HCT116 (cell line): ENCODE results near the gene DBX1. TPM values are rescaled to one million over a fixed set of nuclear protein-coding genes. Genes with fewer than 3 reads are reported as not detected.

Experiments used
- ATAC-seq: fragments of 200-7000 bp; cut with Tn5 transposase; 2 replicates; pipeline ENCODE4 v1.9.1; 2020; ENCODE audit warnings: mild to moderate bottlenecking, moderate library complexity
- Bru-seq: library from RNA; stranded (reverse); fragments of 400-500 nt; gene quantifications from one replicate; lab custom pipeline; 2021; lab: Mats Ljungman, UMichigan
- BruChase-seq, 2 experiments: library from RNA; stranded (reverse); fragments of 400-500 nt; gene quantifications; one replicate each; lab custom pipeline; 2021; lab: Mats Ljungman, UMichigan
- BruUV-seq: library from RNA; stranded (reverse); fragments of 400-500 nt; replicated peaks from 2 replicates; lab custom pipeline; 2021; lab: Mats Ljungman, UMichigan
- CTCF ChIA-PET: fragments of 300-600 bp; sonication (Branson Sonifier 250); formaldehyde crosslinking; loops from one replicate; lab custom pipeline; 2021; ENCODE audit warnings: antibody characterized with exemption; lab: Charles Lee
- POLR2A ChIA-PET: fragments of 300-600, 350-600 bp; sonication (Branson Sonifier 250); formaldehyde crosslinking; loops from one replicate; lab custom pipeline; 2021; ENCODE audit warnings: antibody characterized with exemption; lab: Charles Lee
- RAD21 ChIA-PET, 2 experiments: fragments of 300-600 bp; sonication (Branson Sonifier 250); formaldehyde crosslinking; loops; one replicate each; lab custom pipeline; 2023; ENCODE audit warnings: low total read pairs in 2 of 2; ENCODE audit not compliant: uncharacterized antibody in 2 of 2, unreplicated experiment in 2 of 2, low non-redundant PET in 1 of 2; lab: Charles Lee
- DNase-seq: peaks from one replicate; pipeline ENCODE4 v3.0.0-alpha.2; 2010; ENCODE audit warnings: low read depth, low spot score
- H2AFZ ChIP-seq: fragments of 200-600 bp; shearing (Covaris generic), sonication (generic); 2 replicates; pipeline ENCODE4 v1.6.1; 2017; ENCODE audit warnings: low read depth, mixed run types, mixed read lengths, antibody characterized with exemption, low read length; ENCODE audit not compliant: poor library complexity, severe bottlenecking
- H3K27ac ChIP-seq: 2 replicates; pipeline ENCODE4 v1.5.1; 2012; ENCODE audit warnings: low read depth, low read length
- H3K27me3 ChIP-seq: fragments of 200-600 bp; sonication (generic); 2 replicates; pipeline ENCODE4 v1.6.1; 2016; ENCODE audit warnings: mixed run types, low read length, mixed read lengths; ENCODE audit not compliant: insufficient read depth
- H3K36me3 ChIP-seq, 2 experiments: fragments of 200-500 bp in 1 of 2; fragments of 200-600 bp in 1 of 2; sonication (Bioruptor generic) in 1 of 2; sonication (generic) in 1 of 2; 2 replicates each; pipeline versions ENCODE4 v1.5.1 to v1.6.1; 2014 to 2016; ENCODE audit warnings: low read length in 2 of 2, inconsistent platforms in 1 of 2, mixed read lengths in 1 of 2, mixed run types in 1 of 2; ENCODE audit not compliant: insufficient read depth in 2 of 2, control insufficient read depth in 1 of 2
- H3K4me1 ChIP-seq, 2 experiments: fragments of 200-600 bp in 1 of 2; sonication (generic) in 1 of 2; 2 replicates each; pipeline versions ENCODE4 v1.5.1 to v1.6.1; 2012 to 2017; ENCODE audit warnings: low read length in 2 of 2, inconsistent platforms in 1 of 2, mild to moderate bottlenecking in 1 of 2, mixed read lengths in 1 of 2, mixed run types in 1 of 2, moderate library complexity in 1 of 2; ENCODE audit not compliant: insufficient read depth in 2 of 2, control insufficient read depth in 1 of 2
- H3K4me2 ChIP-seq: fragments of 200-600 bp; sonication (generic); 2 replicates; pipeline ENCODE4 v1.6.1; 2017; ENCODE audit warnings: mixed run types, low read length, mixed read lengths
- H3K4me3 ChIP-seq, 2 experiments: fragments of 200-600 bp in 1 of 2; sonication (generic) in 1 of 2; replicated peaks in 1 of 2; 2 replicates each; pipeline ENCODE4 v1.5.1; 2011 to 2016; ENCODE audit warnings: low read length in 2 of 2, control low read depth in 1 of 2, low read depth in 1 of 2, mild to moderate bottlenecking in 1 of 2, mixed read lengths in 1 of 2, mixed run types in 1 of 2
- H3K79me2 ChIP-seq: fragments of 200-600 bp; sonication (generic); 2 replicates; pipeline ENCODE4 v1.6.1; 2017; ENCODE audit warnings: mild to moderate bottlenecking, mixed run types, low read length, moderate library complexity, mixed read lengths; ENCODE audit not compliant: insufficient read depth
- H3K9ac ChIP-seq: fragments of 200-600 bp; sonication (generic); 2 replicates; pipeline ENCODE4 v1.6.1; 2016; ENCODE audit warnings: low read length, mixed read lengths
- H3K9me2 ChIP-seq: fragments of 200-600 bp; sonication (generic), shearing (Covaris generic); 2 replicates; pipeline ENCODE4 v1.6.1; 2017; ENCODE audit warnings: mixed run types, mild to moderate bottlenecking, moderate library complexity; ENCODE audit not compliant: insufficient read depth
- H3K9me3 ChIP-seq, 2 experiments: fragments of 200-500 bp in 1 of 2; fragments of 200-600 bp in 1 of 2; sonication (Bioruptor generic) in 1 of 2; sonication (generic) in 1 of 2; 2 replicates each; pipeline ENCODE4 v1.6.1; 2014 to 2017; ENCODE audit warnings: low read length in 2 of 2, mixed read lengths in 2 of 2, inconsistent platforms in 1 of 2, low read depth in 1 of 2, mild to moderate bottlenecking in 1 of 2, mixed run types in 1 of 2, moderate library complexity in 1 of 2; ENCODE audit not compliant: control insufficient read depth in 1 of 2, insufficient read depth in 1 of 2
- H4K20me1 ChIP-seq: fragments of 200-600 bp; sonication (generic), shearing (Covaris generic); 2 replicates; pipeline ENCODE4 v1.6.1; 2017; ENCODE audit warnings: mixed run types, mild to moderate bottlenecking, moderate library complexity; ENCODE audit not compliant: insufficient read depth
- ELF1 ChIP-seq: IDR thresholded peaks from 2 replicates; pipeline ENCODE4 v1.6.1; 2012; ENCODE audit warnings: low read depth, borderline replicate concordance
- EZH2 ChIP-seq: fragments of 200-600 bp; sonication (generic); IDR thresholded peaks from 2 replicates; pipeline ENCODE4 v1.6.1; 2017; ENCODE audit warnings: antibody characterized with exemption, mixed run types
- EZH2phosphoT487 ChIP-seq: fragments of 200-600 bp; IDR thresholded peaks from 2 replicates; pipeline ENCODE4 v1.6.1; 2018; ENCODE audit warnings: antibody characterized with exemption, borderline replicate concordance
- MAX ChIP-seq: IDR thresholded peaks from 2 replicates; pipeline ENCODE4 v1.6.1; 2012
- RAD21 ChIP-seq: IDR thresholded peaks from 2 replicates; pipeline ENCODE4 v1.6.1; 2012; ENCODE audit warnings: low read depth, mild to moderate bottlenecking
- intact Hi-C: fragments of 100-400 bp; cut with micrococcal nuclease; formaldehyde crosslinking; loops from 2 replicates; pipeline ENCODE4 v1.10.0; 2022
- long read RNA-seq: library from polyadenylated mRNA; unstranded; transcript quantifications from one replicate; pipeline ENCODE4 v2.0.0, GENCODE V29; 2021; ENCODE audit not compliant: unreplicated experiment
- polyA plus RNA-seq: library from polyadenylated mRNA; unstranded; fragments of >200 nt; gene quantifications from 2 replicates; pipeline ENCODE4 v1.2.1, GENCODE V29; 2012; ENCODE audit warnings: missing spikeins
- total RNA-seq: library from RNA; stranded (reverse); gene quantifications from one replicate; pipeline ENCODE4 v1.2.1, GENCODE V29; 2021; ENCODE audit not compliant: unreplicated experiment

Gene DBX1
- total RNA-seq = not detected
- not detected in 2 replicates for polyA plus RNA-seq
- Bru-seq, nascent RNA = not detected
- not detected for BruChase-seq, experiment 1, labeled RNA remaining after a 6-hour chase
- not detected for BruChase-seq, experiment 2, labeled RNA remaining after a 2-hour chase
- long read RNA-seq = 0 reads

- RAD21 ChIA-PET = no interaction called here
- H3K27me3 ChIP-seq = 0 out of 2 replicates have a peak, but pooled peaks cover 3% of the 10 kb centered on the region
These were observed at the start of gene DBX1 for GRCh38 chr11:20160425-20161229. DBX1 (minus strand) TSS chr11:20160475; CDS start chr11:20160324, 151 bp downstream.

GRCh38 chr11:20208622-20209111, 48.4 kb upstream of the DBX1 start:
- ATAC-seq = no peak
- BruUV-seq = no TSS peak
- H3K4me3 ChIP-seq = no peak overlapping the region
- H3K9ac ChIP-seq = no peak overlapping the region
- no peaks in the 10 kb centered on the region for H3K9me3 ChIP-seq
- TF ChIP-seq EZH2 = no peak
- TF ChIP-seq, all 23 proteins: peak for 0
- intact Hi-C loops = no loop called here
- no peaks in the 10 kb centered on the region for H3K79me2 ChIP-seq
- H3K27me3 ChIP-seq = peaks cover 31% of the 10 kb centered on the region
- no peaks in the 10 kb centered on the region for H3K36me3 ChIP-seq
- POLR2A ChIA-PET = no interaction called here
- CTCF ChIA-PET = no interaction called here
- RAD21 ChIA-PET = no interaction called here
- no peaks in the 10 kb centered on the region for H3K4me1 ChIP-seq
- no peak overlapping the region for H2AFZ ChIP-seq
- DNase-seq = no peak
- H4K20me1 ChIP-seq = no peaks in the 10 kb centered on the region
- no peak overlapping the region for H3K4me2 ChIP-seq
- no peak overlapping the region for H3K27ac ChIP-seq
- no peaks in the 10 kb centered on the region for H3K9me2 ChIP-seq

More at GRCh38 chr11:20160425-20161229, at the start of gene DBX1:
- no peaks in the 10 kb centered on the region for H3K36me3 ChIP-seq
- H3K4me3 ChIP-seq = no peak within 1 kb of the TSS
- no peaks in the 10 kb centered on the region for H3K4me1 ChIP-seq
- H3K9ac ChIP-seq = no peak within 1 kb of the TSS
- H3K9me2 ChIP-seq = no peaks in the 10 kb centered on the region
- H3K4me2 ChIP-seq = no peak within 1 kb of the TSS
- no peak within 1 kb of the TSS for H3K27ac ChIP-seq
- no peak for DNase-seq
- BruUV-seq = no TSS peak
- ChIA-PET POLR2A (no interaction called here), CTCF (no interaction called here)
- intact Hi-C loops = no loop called here
- no peaks in the 10 kb centered on the region for H4K20me1 ChIP-seq
- H3K79me2 ChIP-seq = no peaks in the 10 kb centered on the region
- H3K9me3 ChIP-seq = no peaks in the 10 kb centered on the region
- H2AFZ ChIP-seq = no peak within 1 kb of the TSS
- TF ChIP-seq MAX = no peak
- no peak for TF ChIP-seq ELF1
- TF ChIP-seq RAD21 = no peak
- no peak for TF ChIP-seq EZH2phosphoT487
- no peak for ATAC-seq
